Naive B cell (primary cell): ENCODE measurements around the gene UBE2D1. TPM values are rescaled to one million over a fixed set of nuclear protein-coding genes. Genes with fewer than 3 reads are reported as not detected.

ENCODE experiments used
- ATAC-seq, 2 donors: fragments of 150-1000 bp; cut with Tn5 transposase; 2 replicates each; pipeline ENCODE4 v1.10.0; 2021; ENCODE audit warnings: low read depth in 2 of 2, mild to moderate bottlenecking in 2 of 2, moderate library complexity in 2 of 2
- DNase-seq: peaks from one replicate; pipeline ENCODE4 v3.0.0; 2022
- H3K27ac Mint-ChIP-seq, 6 donors: one replicate each; pipeline ENCODE4 v1.8.0; 2020 to 2022; ENCODE audit warnings: mild to moderate bottlenecking in 6 of 6, mixed read lengths in 6 of 6, moderate library complexity in 5 of 6, inconsistent platforms in 2 of 6
- H3K27me3 Mint-ChIP-seq, 3 donors: one replicate each; pipeline ENCODE4 v1.8.0; 2021 to 2022; ENCODE audit warnings: mixed read lengths in 3 of 3, mild to moderate bottlenecking in 1 of 3
- H3K36me3 Mint-ChIP-seq, 2 donors: one replicate each; pipeline ENCODE4 v1.8.0; 2020 to 2022; ENCODE audit warnings: mixed read lengths in 2 of 2, inconsistent platforms in 1 of 2, mild to moderate bottlenecking in 1 of 2
- H3K4me1 Mint-ChIP-seq, 3 donors: one replicate each; pipeline ENCODE4 v1.8.0; 2020 to 2022; ENCODE audit warnings: mixed read lengths in 3 of 3, inconsistent platforms in 1 of 3, mild to moderate bottlenecking in 1 of 3, moderate library complexity in 1 of 3
- H3K4me3 Mint-ChIP-seq, 8 donors: one replicate each; pipeline ENCODE4 v1.8.0; 2020 to 2022; ENCODE audit warnings: mild to moderate bottlenecking in 8 of 8, mixed read lengths in 8 of 8, moderate library complexity in 8 of 8, inconsistent platforms in 2 of 8
- H3K9me3 Mint-ChIP-seq, 7 donors: one replicate each; pipeline ENCODE4 v1.8.0; 2020 to 2022; ENCODE audit warnings: mixed read lengths in 7 of 7, mild to moderate bottlenecking in 5 of 7, inconsistent platforms in 2 of 7, moderate library complexity in 1 of 7
- polyA plus RNA-seq, 6 donors: library from polyadenylated mRNA; unstranded; fragments of 300-500 nt; fragmentation: Illumina TruSeq; gene quantifications; one replicate each; pipeline ENCODE4 v1.2.3, GENCODE V29; 2021; ENCODE audit warnings: low read depth in 6 of 6

The UBE2D1 gene
- polyA plus RNA-seq, 6 donors from 2014 or later, result 29.5 to 44.0 (median 35.4) TPM

DNA sequence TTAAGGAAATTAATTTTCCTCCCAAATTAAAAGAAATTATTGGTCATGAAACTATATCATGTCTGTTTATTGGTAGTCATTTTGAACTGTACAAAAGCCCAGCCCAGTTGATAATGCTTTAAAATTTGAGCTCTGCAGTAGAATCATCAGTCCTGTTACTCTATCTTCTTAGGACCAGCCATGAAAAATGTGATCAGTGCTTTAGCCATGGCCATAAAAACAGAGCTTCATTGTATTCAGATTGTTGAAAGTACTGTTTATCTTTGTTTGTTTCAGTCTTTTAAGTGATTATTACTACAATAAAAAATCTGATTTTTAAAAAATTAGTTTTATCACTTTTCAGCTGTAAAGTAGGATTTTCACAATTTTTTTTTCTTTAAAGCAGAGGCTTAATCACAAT lies 36.7 kb downstream of the UBE2D1 start:
- Mint-ChIP-seq H3K9me3 (no peaks in the 10 kb centered on the region), H3K4me1 (no peaks in the 10 kb centered on the region), H3K36me3 (no peaks in the 10 kb centered on the region), H3K27me3 (no peaks in the 10 kb centered on the region), H3K27ac (peak overlapping the region in 1 of 6 donors; percentile 52), H3K4me3 (no peak overlapping the region)
- DNase-seq (no peak), ATAC-seq (no peak)

DNA sequence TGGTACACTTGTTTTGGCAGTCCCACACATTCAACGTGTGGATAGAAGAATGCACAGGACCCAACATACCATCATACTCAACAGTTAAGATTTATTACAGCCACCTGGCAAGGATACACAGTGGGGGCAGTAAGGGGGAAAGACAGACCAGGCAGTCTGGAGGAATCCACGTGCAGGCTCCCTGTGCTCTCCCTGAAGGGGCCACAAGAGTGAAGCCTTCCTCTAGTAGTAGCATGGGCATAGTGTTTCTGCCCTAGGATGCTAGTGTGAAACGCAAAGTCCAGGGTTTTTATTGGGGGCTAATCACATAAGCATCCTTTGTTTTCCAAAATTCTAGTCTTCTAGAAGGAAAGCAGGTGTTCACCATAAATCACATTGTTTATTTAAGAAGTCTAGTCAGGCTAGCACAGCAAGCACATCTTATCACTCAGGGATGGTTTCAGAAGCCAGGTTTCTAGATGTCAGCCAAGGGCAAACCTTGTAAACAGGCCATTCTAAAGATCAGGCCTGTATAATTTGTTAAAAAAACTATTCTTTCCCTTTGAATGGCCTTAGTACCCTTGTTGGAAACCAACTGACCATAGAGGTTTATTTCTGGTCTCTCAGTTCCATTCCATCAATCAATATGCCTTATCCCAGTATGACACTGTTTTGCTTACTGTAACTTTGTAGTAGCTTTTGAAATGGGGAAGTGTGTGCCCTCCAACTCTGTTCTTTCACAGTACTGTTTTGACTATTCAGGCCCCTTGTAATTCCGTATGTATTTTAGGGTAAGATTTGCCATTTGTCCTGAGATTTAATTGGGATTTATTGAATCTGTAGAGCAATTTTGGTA lies 38.0 kb downstream of the UBE2D1 start:
- Mint-ChIP-seq H3K27me3 (no peaks in the 10 kb centered on the region), H3K27ac (peak overlapping the region in 1 of 6 donors; percentile 10), H3K4me1 (no peaks in the 10 kb centered on the region), H3K4me3 (no peak overlapping the region), H3K9me3 (no peaks in the 10 kb centered on the region), H3K36me3 (no peaks in the 10 kb centered on the region)
- DNase-seq (no peak), ATAC-seq (no peak)

DNA sequence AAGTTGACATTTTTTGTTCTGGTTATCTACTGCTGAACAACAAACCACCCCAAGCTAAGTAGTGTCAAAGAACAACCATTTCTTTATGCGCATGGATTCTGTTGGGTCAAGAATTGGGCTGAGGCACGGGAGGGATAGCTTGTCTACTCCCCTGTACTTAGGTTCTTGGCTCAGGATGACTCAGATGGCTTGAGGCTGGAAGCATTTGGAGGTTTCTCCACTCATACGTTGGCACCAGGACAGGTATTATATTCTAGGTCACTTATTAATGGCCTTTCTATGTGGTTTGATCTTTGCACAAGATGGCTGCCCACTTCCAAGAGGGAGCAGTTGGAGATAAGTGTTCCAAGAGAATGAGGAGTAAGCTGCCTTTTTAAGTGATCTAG lies 38.6 kb downstream of the UBE2D1 start:
- Mint-ChIP-seq H3K27me3 (no peaks in the 10 kb centered on the region), H3K9me3 (no peaks in the 10 kb centered on the region), H3K4me1 (no peaks in the 10 kb centered on the region), H3K36me3 (no peaks in the 10 kb centered on the region), H3K27ac (peak overlapping the region in 2 of 6 donors; percentile 10 to 84), H3K4me3 (no peak overlapping the region)
- no peak for ATAC-seq
- DNase-seq, result no peak

DNA sequence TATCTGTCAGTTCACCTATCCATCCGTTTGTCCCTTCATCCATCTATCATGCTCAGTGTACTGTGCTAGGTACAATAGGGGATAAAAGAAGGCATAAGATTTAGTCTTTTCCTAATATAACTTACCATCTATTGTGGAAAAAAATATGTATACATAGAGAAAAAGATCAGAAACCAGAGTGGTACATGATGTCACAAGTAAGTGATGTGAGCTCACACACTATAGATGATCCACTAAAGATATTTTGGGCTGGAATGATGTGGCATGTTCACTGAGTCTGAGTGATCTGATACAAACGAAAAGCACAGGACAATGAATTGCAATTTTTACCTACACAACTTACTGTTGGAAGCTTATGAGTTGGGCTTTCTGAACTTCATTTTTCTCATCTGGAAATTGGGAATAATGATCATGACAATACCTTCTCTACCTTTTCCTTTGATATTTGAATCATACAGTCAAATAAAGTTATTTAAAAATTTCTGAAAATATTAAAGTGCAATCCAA lies 47.7 kb downstream of the UBE2D1 start:
- no peaks in the 10 kb centered on the region for H3K27me3 Mint-ChIP-seq
- no peak overlapping the region for H3K4me3 Mint-ChIP-seq
- H3K9me3 Mint-ChIP-seq, result peaks cover 0 to 5% (median 0%) of the 10 kb centered on the region in 7 donors
- H3K36me3 Mint-ChIP-seq, result peaks cover 0 to 6% of the 10 kb centered on the region in 2 donors
- no peak for ATAC-seq
- H3K4me1 Mint-ChIP-seq, result peaks cover 33 to 37% (median 37%) of the 10 kb centered on the region in 3 donors
- peak overlapping the region in 4 of 6 donors; percentile 12 to 99 (median 98) for H3K27ac Mint-ChIP-seq
- no peak for DNase-seq

DNA sequence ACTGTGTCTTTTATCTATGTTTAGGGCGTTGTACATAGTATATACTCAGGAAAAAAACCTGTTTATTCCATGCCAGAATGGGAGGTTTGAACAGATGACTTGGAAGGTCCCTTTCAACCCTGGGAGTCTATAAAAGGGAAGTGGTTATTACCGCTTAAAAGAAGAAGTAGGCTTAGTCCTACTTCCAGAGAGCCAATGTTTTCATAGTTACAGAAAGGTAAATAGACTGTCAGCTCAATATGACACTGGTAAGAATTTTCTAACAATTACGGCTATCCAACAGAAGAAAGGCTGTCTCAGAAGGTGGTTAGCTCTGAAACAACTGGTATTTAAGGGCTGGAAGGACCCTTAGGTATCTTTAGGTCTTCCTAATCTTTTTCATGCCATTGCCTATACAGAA lies 49.3 kb downstream of the UBE2D1 start:
- ATAC-seq (peak; percentile 68 to 70), DNase-seq (peak; percentile 77)
- H3K4me3 Mint-ChIP-seq, result peak overlapping the region; percentile 95 to 100 (median 97)
- peak overlapping the region; percentile 97 to 99 (median 98) for H3K27ac Mint-ChIP-seq
- peaks cover 0 to 4% of the 10 kb centered on the region in 2 donors for H3K36me3 Mint-ChIP-seq
- peaks cover 33 to 47% (median 38%) of the 10 kb centered on the region in 3 donors for H3K4me1 Mint-ChIP-seq
- peaks cover 0 to 5% (median 0%) of the 10 kb centered on the region in 7 donors for H3K9me3 Mint-ChIP-seq
- H3K27me3 Mint-ChIP-seq, result no peaks in the 10 kb centered on the region

DNA sequence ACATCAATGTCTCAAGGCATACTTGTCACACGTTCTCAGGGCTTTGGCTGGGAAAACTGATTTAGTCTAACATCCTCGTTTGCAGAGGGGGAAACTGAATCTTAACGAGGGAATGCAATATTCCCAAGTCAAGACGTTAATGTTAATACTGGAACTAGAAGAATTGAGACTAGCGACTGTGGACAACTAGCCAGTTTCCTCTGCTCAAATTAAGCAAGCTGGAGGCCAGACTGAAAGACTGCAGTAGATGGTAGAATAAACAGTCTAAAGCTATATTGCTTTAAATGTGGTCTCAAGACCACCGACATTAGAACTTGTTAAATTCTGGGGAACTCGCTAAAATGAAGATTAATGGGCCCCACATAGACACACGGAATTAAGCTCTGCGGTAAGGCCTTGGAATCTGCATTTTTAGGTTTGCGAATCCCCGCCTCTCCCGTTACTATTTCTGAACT lies 49.8 kb downstream of the UBE2D1 start:
- peak overlapping the region; percentile 97 to 99 (median 98) for H3K27ac Mint-ChIP-seq
- DNase-seq (no peak), ATAC-seq (peak in 1 of 2 donors; percentile 1)
- peaks cover 0 to 3% of the 10 kb centered on the region in 2 donors for H3K36me3 Mint-ChIP-seq
- peak overlapping the region; percentile 95 to 100 (median 97) for H3K4me3 Mint-ChIP-seq
- peaks cover 0 to 5% (median 0%) of the 10 kb centered on the region in 7 donors for H3K9me3 Mint-ChIP-seq
- peaks cover 34 to 50% (median 40%) of the 10 kb centered on the region in 3 donors for H3K4me1 Mint-ChIP-seq
- H3K27me3 Mint-ChIP-seq, result no peaks in the 10 kb centered on the region

DNA sequence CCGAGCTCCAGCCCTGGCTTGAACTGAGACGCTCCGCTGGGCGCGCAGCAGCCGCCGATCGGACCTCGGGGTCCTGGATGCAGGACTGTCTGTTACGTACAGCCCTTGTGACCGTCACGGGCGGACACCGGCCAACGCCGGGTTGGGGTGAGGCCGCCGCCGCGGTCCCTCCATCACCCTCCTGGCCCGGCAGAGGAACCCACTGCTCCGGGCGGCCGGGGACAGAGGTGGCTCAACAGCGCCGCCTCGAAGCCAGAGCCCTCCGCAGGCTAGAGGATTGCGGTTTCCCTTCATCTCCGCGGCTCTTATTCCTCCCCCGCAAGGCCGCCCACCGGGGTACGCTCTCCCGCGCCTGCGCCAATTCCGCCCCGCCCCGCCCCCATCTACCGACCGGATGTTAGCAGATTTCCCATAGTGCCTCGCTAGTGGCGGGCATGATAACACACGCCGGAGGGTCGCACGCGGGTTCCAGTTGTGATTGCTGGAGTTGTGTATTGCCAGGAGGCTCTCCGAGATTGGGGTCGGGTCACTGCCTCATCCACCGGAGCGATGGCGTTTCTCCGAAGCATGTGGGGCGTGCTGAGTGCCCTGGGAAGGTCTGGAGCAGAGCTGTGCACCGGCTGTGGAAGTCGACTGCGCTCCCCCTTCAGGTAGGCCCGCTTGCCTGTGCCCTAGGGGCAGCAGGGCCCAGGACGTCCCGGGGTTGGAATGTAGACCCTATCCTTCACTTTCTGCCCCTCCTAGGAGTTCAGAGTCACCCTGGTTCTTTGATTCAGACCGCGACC lies 50.4 kb downstream of the UBE2D1 start, which contains the start of gene TFAM:
TFAM (plus strand) TSS at position 412 of the 785 bp plus-strand sequence; CDS start at position 550, 138 bp downstream.
- ATAC-seq (peak; percentile 76), DNase-seq (peak; percentile 95)
- Mint-ChIP-seq H3K36me3 (peaks cover 0 to 9% of the 10 kb centered on the region in 2 donors), H3K4me3 (peak within 1 kb of the TSS; percentile 95 to 100 (median 97)), H3K27ac (peak within 1 kb of the TSS; percentile 97 to 99 (median 98)), H3K27me3 (no peaks in the 10 kb centered on the region), H3K4me1 (peaks cover 41 to 52% (median 46%) of the 10 kb centered on the region in 3 donors), H3K9me3 (peaks cover 0 to 5% (median 0%) of the 10 kb centered on the region in 7 donors)

DNA sequence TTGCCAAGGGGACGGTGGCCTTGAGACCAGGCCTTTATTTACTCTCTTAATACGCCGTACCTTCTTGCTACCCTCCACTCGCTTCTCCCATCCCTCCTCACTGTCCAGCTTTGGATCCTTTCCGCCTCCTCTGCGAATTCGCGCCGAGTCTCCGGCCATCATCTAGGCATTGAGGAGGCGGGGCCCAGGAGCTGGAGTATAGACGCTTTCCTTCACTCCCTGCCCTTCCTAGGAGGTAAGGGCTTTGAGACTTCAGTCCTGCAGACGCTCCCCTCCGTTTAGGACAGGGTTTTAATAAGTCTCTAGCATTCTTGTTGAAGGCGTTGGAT lies 50.9 kb downstream of the UBE2D1 start:
- no peak for DNase-seq

DNA sequence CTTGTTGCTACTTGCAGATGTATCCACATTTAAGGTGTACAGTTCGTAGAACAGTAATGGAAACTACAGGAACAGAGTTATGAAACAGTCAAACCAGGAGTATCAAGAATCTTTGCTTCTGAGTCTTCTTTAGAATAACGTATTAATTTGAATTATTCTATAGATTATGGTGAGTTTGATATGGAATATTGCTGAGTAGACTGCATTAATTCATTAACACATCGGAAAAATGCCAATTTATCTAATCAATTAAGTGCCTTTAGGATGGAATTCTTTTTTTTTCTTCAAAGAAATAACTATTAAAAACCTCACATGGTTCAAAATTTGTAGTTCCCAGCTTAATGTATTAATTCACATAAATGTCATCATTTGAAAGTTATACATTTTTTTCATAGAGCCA lies 54.2 kb downstream of the UBE2D1 start:
- H3K27ac Mint-ChIP-seq, result no peak overlapping the region
- H3K4me1 Mint-ChIP-seq, result peaks cover 31 to 44% (median 44%) of the 10 kb centered on the region in 3 donors
- H3K4me3 Mint-ChIP-seq, result peak overlapping the region in 1 of 8 donors; percentile 21
- DNase-seq, result no peak
- H3K36me3 Mint-ChIP-seq, result peaks cover under 1 to 17% of the 10 kb centered on the region in 2 donors
- no peak for ATAC-seq
- H3K27me3 Mint-ChIP-seq, result no peaks in the 10 kb centered on the region
- no peaks in the 10 kb centered on the region for H3K9me3 Mint-ChIP-seq

More for the DNA sequence above, 50.9 kb downstream of the UBE2D1 start:
- H3K9me3 Mint-ChIP-seq, result peaks cover 0 to 5% (median 0%) of the 10 kb centered on the region in 7 donors
- ATAC-seq, result no peak
- H3K27ac Mint-ChIP-seq, result peak overlapping the region; percentile 97 to 99 (median 98)
- peaks cover 0 to 9% of the 10 kb centered on the region in 2 donors for H3K36me3 Mint-ChIP-seq
- H3K4me1 Mint-ChIP-seq, result peaks cover 41 to 52% (median 47%) of the 10 kb centered on the region in 3 donors
- peak overlapping the region; percentile 95 to 100 (median 97) for H3K4me3 Mint-ChIP-seq
- no peaks in the 10 kb centered on the region for H3K27me3 Mint-ChIP-seq

DNA sequence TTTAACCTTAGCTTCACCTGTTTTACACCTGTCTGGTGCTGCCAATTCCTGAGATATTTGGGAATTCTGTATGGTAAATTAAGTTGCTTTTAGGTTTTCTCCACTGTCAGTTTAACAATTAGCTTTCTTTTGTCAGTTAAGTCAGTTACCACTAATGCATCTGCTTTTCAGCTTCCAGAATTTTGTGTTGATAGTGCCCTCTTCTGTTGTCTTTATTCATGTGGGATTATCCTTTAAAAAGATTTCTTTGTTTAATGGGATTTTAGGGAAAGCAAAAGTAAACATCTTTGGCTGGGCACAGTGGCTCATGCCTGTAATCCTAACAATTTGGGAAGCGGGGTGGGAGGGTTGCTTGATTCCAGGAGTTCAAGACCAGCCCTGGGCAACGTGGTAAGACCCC lies 58.5 kb downstream of the UBE2D1 start:
- Mint-ChIP-seq H3K4me1 (peaks cover 7 to 18% (median 11%) of the 10 kb centered on the region in 3 donors), H3K4me3 (no peak overlapping the region), H3K9me3 (no peaks in the 10 kb centered on the region), H3K27me3 (no peaks in the 10 kb centered on the region), H3K27ac (no peak overlapping the region), H3K36me3 (peaks cover 17 to 21% of the 10 kb centered on the region in 2 donors)
- DNase-seq (no peak), ATAC-seq (no peak)

DNA sequence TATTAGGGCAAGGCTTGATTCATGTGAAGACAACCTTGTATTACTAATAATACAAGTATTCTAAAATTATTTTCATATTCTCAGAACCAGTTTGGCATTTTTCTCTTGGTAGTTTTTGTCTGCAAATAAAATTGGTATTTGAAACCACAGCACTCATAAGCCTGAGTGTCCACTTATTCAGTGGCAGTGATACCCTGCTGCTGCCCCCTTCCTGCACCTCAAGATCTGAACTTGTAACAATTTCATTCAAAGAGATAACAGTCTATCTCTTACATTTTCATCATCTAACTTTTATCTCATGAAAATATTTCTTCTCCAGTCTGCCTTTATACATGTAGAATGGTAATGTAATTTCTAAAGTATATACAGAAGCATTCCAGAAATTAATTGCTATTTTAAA lies 59.7 kb downstream of the UBE2D1 start:
- no peaks in the 10 kb centered on the region for H3K27me3 Mint-ChIP-seq

DNA sequence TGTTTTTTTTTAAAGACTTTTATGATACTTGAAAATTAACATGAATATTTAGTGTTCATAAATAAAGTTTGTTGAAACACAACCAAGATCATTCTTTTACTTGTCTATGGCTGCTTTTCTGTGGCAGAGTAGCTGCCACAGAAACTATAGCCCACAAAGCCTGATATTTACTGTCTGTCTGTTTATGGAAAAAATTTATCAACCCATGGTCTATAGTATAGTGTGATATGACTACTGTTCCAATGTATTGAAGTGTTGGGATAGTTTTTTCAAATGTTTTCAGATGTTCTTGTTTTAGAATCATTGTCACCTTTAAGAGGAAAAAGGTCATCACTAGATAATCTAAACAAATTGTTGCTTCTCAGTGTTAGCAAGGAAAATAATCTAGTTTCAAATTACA lies 61.3 kb downstream of the UBE2D1 start:
- DNase-seq, result no peak
- no peak for ATAC-seq
- Mint-ChIP-seq H3K4me3 (no peak overlapping the region), H3K9me3 (no peaks in the 10 kb centered on the region), H3K4me1 (peaks cover 0 to 10% (median 3%) of the 10 kb centered on the region in 3 donors), H3K36me3 (peaks cover 8 to 25% of the 10 kb centered on the region in 2 donors), H3K27ac (no peak overlapping the region), H3K27me3 (no peaks in the 10 kb centered on the region)

More for the DNA sequence above, 59.7 kb downstream of the UBE2D1 start:
- ATAC-seq (no peak), DNase-seq (no peak)
- Mint-ChIP-seq H3K9me3 (no peaks in the 10 kb centered on the region), H3K4me3 (no peak overlapping the region), H3K27ac (peak overlapping the region in 1 of 6 donors; percentile 52), H3K36me3 (peaks cover 15 to 25% of the 10 kb centered on the region in 2 donors), H3K4me1 (peaks cover 7 to 17% (median 7%) of the 10 kb centered on the region in 3 donors)

DNA sequence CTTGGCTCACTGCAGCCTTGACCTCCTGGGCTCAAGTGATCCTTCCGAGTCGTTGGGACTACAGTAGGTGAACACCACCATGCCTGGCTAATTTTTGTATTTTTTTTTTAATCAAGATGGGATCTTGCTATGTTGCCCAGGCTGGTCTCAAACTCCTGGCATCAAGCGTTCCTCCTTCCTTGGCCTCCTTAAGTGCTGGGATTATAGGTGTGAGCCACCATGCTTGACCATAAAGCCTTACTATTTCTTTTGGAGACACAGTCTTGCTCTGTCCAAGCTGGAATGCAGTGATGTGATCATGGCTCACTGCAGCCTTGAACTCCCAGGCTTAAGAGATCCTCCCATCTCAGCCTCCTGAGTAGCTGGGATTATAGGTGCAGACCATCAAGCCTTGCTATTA lies 63.0 kb downstream of the UBE2D1 start:
- no peak for ATAC-seq
- no peak for DNase-seq
- Mint-ChIP-seq H3K27me3 (no peaks in the 10 kb centered on the region), H3K27ac (peak overlapping the region in 1 of 6 donors; percentile 28), H3K4me1 (no peaks in the 10 kb centered on the region), H3K36me3 (peaks cover 0 to 25% of the 10 kb centered on the region in 2 donors), H3K4me3 (no peak overlapping the region), H3K9me3 (no peaks in the 10 kb centered on the region)
